Breast epithelium (tissue), 4 donors: ENCODE measurements around the gene ZBTB45. TPM values are rescaled to one million over a fixed set of nuclear protein-coding genes. Genes with fewer than 3 reads are reported as not detected.
"Not testable (repeated sequence)": the region's sequence is repeated elsewhere in the genome, so short reads cannot be mapped to it uniquely, and the experiment has no call there.

Source experiments
- DNase-seq, 2 donors: peaks; one replicate each; pipeline ENCODE4 v3.0.0-alpha.2; 2019; ENCODE audit warnings: low spot score in 2 of 2
- H3K27ac ChIP-seq, 2 donors: fragments of 200-600 bp; sonication (generic) in 1 of 2; one replicate each; pipeline ENCODE4 v1.5.1; 2016 to 2019; ENCODE audit warnings: mild to moderate bottlenecking in 1 of 2
- H3K27me3 ChIP-seq, 2 donors: fragments of 200-600 bp; sonication (generic) in 1 of 2; one replicate each; pipeline versions ENCODE4 v1.5.1 to v1.6.0; 2017 to 2019; ENCODE audit warnings: control low read depth in 1 of 2, mild to moderate bottlenecking in 1 of 2
- H3K36me3 ChIP-seq: fragments of 200-600 bp; one replicate; pipeline ENCODE4 v1.5.1; 2019
- H3K4me1 ChIP-seq, 2 donors: fragments of 200-600 bp; sonication (generic); one replicate each; pipeline ENCODE4 v1.5.1; 2016 to 2019; ENCODE audit warnings: control low read depth in 1 of 2
- H3K4me3 ChIP-seq, 3 donors: fragments of 200-600 bp; sonication (generic); 1 replicate in 2 of 3; 2 replicates in 1 of 3; pipeline ENCODE4 v1.5.1; 2016 to 2019; ENCODE audit warnings: mild to moderate bottlenecking in 3 of 3, moderate library complexity in 2 of 3
- H3K9me3 ChIP-seq, 2 donors: fragments of 200-600 bp; sonication (generic) in 1 of 2; one replicate each; pipeline ENCODE4 v1.5.1; 2016 to 2019; ENCODE audit warnings: control low read depth in 1 of 2
- CTCF ChIP-seq, 3 donors: fragments of 450-650 bp; IDR thresholded peaks; one replicate each; pipeline ENCODE4 v1.5.1; 2016 to 2017; ENCODE audit warnings: antibody characterized with exemption in 3 of 3, mild to moderate bottlenecking in 3 of 3, moderate library complexity in 3 of 3
- POLR2A ChIP-seq: fragments of 450-650 bp; IDR thresholded peaks from one replicate; pipeline ENCODE4 v1.6.1; 2016; ENCODE audit warnings: antibody characterized with exemption, mild to moderate bottlenecking, moderate library complexity
- POLR2AphosphoS5 ChIP-seq, 3 donors: sonication (generic); formaldehyde crosslinking; IDR thresholded peaks; one replicate each; pipeline ENCODE4 v1.6.1; 2017; ENCODE audit warnings: antibody characterized with exemption in 3 of 3
- intact Hi-C: fragments of 100-400 bp; cut with DNase I; formaldehyde crosslinking; loops from one replicate; pipeline ENCODE4 v1.15.1; 2023; ENCODE audit warnings: low total_unique reads
- total RNA-seq, 3 donors: library from RNA; depleted of rRNA; stranded (reverse); fragments of >200 nt; gene quantifications; one replicate each; pipeline ENCODE4 v1.1.0, GENCODE V29; 2016

ZBTB45 gene
- total RNA-seq, 3 donors from 2014 or later: 8.2 to 9.2 (median 8.6) TPM

- H3K4me3 ChIP-seq: peak within 1 kb of the TSS; percentile 87 to 99 (median 93)
- DNase-seq: peak; percentile 98 to 99
- peak in 2 of 3 donors; percentile 21 to 22 for TF ChIP-seq CTCF (IDR thresholded peaks at IDR 0.05)
- TF ChIP-seq POLR2AphosphoS5 (IDR thresholded peaks at IDR 0.05): peak; percentile 96 to 97 (median 96)
- peak; percentile 90 for TF ChIP-seq POLR2A
- no peaks in the 10 kb centered on the region for H3K27me3 ChIP-seq
- intact Hi-C loops: no loop called here
- peaks cover 15% of the 10 kb centered on the region for H3K36me3 ChIP-seq
- H3K27ac ChIP-seq: peak within 1 kb of the TSS; percentile 97
- no peaks in the 10 kb centered on the region for H3K9me3 ChIP-seq
- H3K4me1 ChIP-seq: peaks cover 11 to 18% of the 10 kb centered on the region in 2 donors
Observed at GRCh38 chr19:58543826-58544590, 24.4 kb upstream of the ZBTB45 start, which contains the start of gene TRIM28. Gene TRIM28, plus strand, starts transcription at chr19:58544064. Its CDS starts 694 bp downstream, at chr19:58544758.

GRCh38 chr19:58542641-58543372, 23.2 kb upstream of the ZBTB45 start:
- Histone ChIP-seq H3K4me3 (peak overlapping the region in 2 of 3 donors; percentile 87 to 99), H3K4me1 (peaks cover 17 to 18% of the 10 kb centered on the region in 2 donors), H3K27ac (peak overlapping the region; percentile 97)
- H3K9me3 ChIP-seq, intact Hi-C loops, DNase-seq, H3K27me3 ChIP-seq, H3K36me3 ChIP-seq: not testable (repeated sequence)

GRCh38 chr19:58539169-58539559, 19.6 kb upstream of the ZBTB45 start:
- H3K36me3 ChIP-seq, H3K9me3 ChIP-seq, DNase-seq, H3K4me1 ChIP-seq, H3K27me3 ChIP-seq, intact Hi-C loops, H3K4me3 ChIP-seq, H3K27ac ChIP-seq: not testable (repeated sequence)

- intact Hi-C loops: no loop called here
- no peaks in the 10 kb centered on the region for H3K27me3 ChIP-seq
- H3K9me3 ChIP-seq: no peaks in the 10 kb centered on the region
- DNase-seq: no peak
- peak in 1 of 3 donors; percentile 32 for TF ChIP-seq POLR2AphosphoS5 (IDR thresholded peaks at IDR 0.05)
- TF ChIP-seq POLR2A: no peak
- H3K4me3 ChIP-seq: peak overlapping the region; percentile 22 to 76 (median 58)
- peak overlapping the region; percentile 78 to 84 for H3K27ac ChIP-seq
- no peaks in the 10 kb centered on the region for H3K36me3 ChIP-seq
- H3K4me1 ChIP-seq: peaks cover 0 to 6% of the 10 kb centered on the region in 2 donors
Observed at GRCh38 chr19:58538257-58539168, 18.9 kb upstream of the ZBTB45 start.

- intact Hi-C loops: no loop called here
- Histone ChIP-seq H3K27ac (no peak overlapping the region), H3K9me3 (no peaks in the 10 kb centered on the region), H3K4me1 (peaks cover 0 to 6% of the 10 kb centered on the region in 2 donors), H3K36me3 (no peaks in the 10 kb centered on the region), H3K4me3 (no peak overlapping the region), H3K27me3 (no peaks in the 10 kb centered on the region)
- TF ChIP-seq POLR2A (no peak), POLR2AphosphoS5 (IDR thresholded peaks at IDR 0.05) (no peak), CTCF (IDR thresholded peaks at IDR 0.05) (no peak)
- no peak for DNase-seq
Observed at GRCh38 chr19:58536852-58537798, 17.5 kb upstream of the ZBTB45 start.
